T-helper 17 cell (primary cell): ENCODE measurements around the gene MFSD2B. TPM values are rescaled to one million over a fixed set of nuclear protein-coding genes. Genes with fewer than 3 reads are reported as not detected.

Source experiments
- ATAC-seq: fragments of 150-1000 bp; cut with Tn5 transposase; 2 replicates; pipeline ENCODE4 v1.10.0; 2021; ENCODE audit warnings: mild to moderate bottlenecking, moderate library complexity
- DNase-seq, 3 donors: peaks; one replicate each; pipeline versions ENCODE4 v3.0.0 to v3.0.0-alpha.2; 2020 to 2021
- H3K9me3 ChIP-seq: one replicate; pipeline ENCODE4 v1.7.0; 2013; ENCODE audit warnings: low read length, mild to moderate bottlenecking; ENCODE audit not compliant: control insufficient read depth, poor library complexity, severe bottlenecking
- H3K27ac Mint-ChIP-seq: one replicate; pipeline ENCODE4 v1.8.0; 2022; ENCODE audit warnings: mild to moderate bottlenecking, moderate library complexity, mixed read lengths
- H3K27me3 Mint-ChIP-seq: one replicate; pipeline ENCODE4 v1.8.0; 2022; ENCODE audit warnings: mixed read lengths
- H3K36me3 Mint-ChIP-seq: one replicate; pipeline ENCODE4 v1.8.0; 2022; ENCODE audit warnings: low read depth, mixed read lengths
- H3K4me1 Mint-ChIP-seq: one replicate; pipeline ENCODE4 v1.8.0; 2022; ENCODE audit warnings: mild to moderate bottlenecking, mixed read lengths
- H3K4me3 Mint-ChIP-seq: one replicate; pipeline ENCODE4 v1.8.0; 2022; ENCODE audit warnings: mild to moderate bottlenecking, moderate library complexity, mixed read lengths
- total RNA-seq, 4 donors: library from RNA in 2 of 4; stranded (reverse) in 2 of 4; gene quantifications; one replicate each; pipeline ENCODE4 v1.2.3 and lab custom pipeline; 2022 to 2026

MFSD2B gene
- total RNA-seq (1 to 10 TPM in 1 of 2 donors, under 1 TPM in 1; 0.27 to 4.9 TPM), total RNA-seq (lab: John Stamatoyannopoulos, UW) (0.08 to 0.23 reads per million in 2 donors)

DNA sequence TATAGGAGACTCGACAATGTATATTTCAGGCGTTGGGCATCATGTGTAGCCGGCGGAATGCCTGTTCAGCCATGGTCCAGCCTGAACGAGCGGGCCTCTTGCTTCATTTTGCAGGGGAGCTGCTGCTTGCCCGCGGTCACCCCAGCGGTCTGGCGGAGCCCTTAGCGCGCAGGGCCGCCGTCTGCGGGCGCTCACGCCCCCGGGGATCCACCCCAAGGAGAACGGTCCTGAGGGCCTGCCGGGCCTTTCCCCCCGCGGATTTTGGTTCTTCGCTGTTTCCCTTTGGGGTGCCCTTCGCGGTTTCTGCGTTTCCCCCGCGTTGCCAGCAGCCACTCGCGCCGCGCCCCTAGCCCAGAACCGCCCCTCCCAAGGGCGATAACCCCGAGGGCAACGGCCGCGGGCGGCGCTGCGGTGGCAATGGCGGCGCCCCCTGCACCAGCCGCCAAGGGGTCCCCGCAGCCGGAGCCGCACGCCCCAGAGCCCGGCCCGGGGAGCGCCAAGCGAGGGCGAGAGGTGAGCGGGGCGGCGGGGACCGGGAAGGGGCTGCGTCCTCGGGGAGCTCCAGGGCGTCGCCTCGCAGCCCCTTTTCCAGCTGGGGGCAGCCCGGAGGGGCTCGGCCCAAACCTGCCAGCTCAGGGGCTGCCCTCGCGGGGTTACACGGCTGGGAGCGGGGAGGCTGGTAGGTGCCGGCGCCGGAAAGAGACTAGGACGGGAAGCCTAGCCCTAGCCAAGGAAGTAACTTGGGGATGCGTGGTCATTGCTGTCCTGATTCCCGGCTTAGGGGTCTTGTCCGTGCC is at the start of gene MFSD2B:
Gene MFSD2B, plus strand, starts transcription at position 406 of the 797 bp plus-strand sequence. Its CDS starts 12 bp downstream, at position 418.
- Mint-ChIP-seq H3K27ac (no peak within 1 kb of the TSS), H3K27me3 (peaks cover 39% of the 10 kb centered on the region), H3K36me3 (peaks cover 8% of the 10 kb centered on the region), H3K4me1 (peaks cover 2% of the 10 kb centered on the region), H3K4me3 (no peak within 1 kb of the TSS)
- DNase-seq (no peak), ATAC-seq (peak; percentile 21)
- no peaks in the 10 kb centered on the region for H3K9me3 ChIP-seq

- no peak for ATAC-seq
- DNase-seq, result no peak
- no peak overlapping the region for H3K4me3 Mint-ChIP-seq
- H3K4me1 Mint-ChIP-seq, result peaks cover 2% of the 10 kb centered on the region
- no peaks in the 10 kb centered on the region for H3K27me3 Mint-ChIP-seq
- no peaks in the 10 kb centered on the region for H3K9me3 ChIP-seq
- H3K27ac Mint-ChIP-seq, result no peak overlapping the region
- H3K36me3 Mint-ChIP-seq, result peaks cover 4% of the 10 kb centered on the region
Observed at GRCh38 chr2:23967846-23968245, 42.0 kb upstream of the MFSD2B start.

GRCh38 chr2:23976883-23977282 is 33.0 kb upstream of the MFSD2B start:
- no peaks in the 10 kb centered on the region for H3K9me3 ChIP-seq
- Mint-ChIP-seq H3K27me3 (no peaks in the 10 kb centered on the region), H3K36me3 (no peaks in the 10 kb centered on the region), H3K4me3 (no peak overlapping the region), H3K4me1 (no peaks in the 10 kb centered on the region), H3K27ac (no peak overlapping the region)
- no peak for ATAC-seq
- no peak for DNase-seq

GRCh38 chr2:23988371-23988770 is 21.5 kb upstream of the MFSD2B start:
- Mint-ChIP-seq H3K27me3 (no peaks in the 10 kb centered on the region), H3K4me3 (no peak overlapping the region), H3K27ac (no peak overlapping the region), H3K4me1 (peaks cover 4% of the 10 kb centered on the region), H3K36me3 (peaks cover 3% of the 10 kb centered on the region)
- no peaks in the 10 kb centered on the region for H3K9me3 ChIP-seq
- no peak for DNase-seq
- peak; percentile 61 for ATAC-seq

DNA sequence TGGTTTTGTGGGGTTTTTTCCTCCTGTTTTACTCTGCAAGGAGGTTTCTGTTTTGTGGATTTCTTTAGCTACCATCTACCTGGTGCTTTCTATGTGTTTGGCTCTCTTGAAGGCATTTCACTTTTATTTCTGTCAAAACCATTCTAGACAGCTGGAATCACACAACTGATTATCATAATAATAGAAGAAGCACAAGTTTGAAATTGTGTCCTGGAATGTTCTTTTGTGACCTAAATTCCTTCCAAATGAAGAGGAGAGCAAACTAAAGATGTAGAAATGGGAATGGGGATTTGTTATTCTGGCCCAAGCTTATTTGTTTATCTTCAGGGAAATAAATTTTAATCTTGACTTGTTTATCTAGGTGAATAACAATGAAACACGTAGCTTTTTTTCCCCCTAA is 17.0 kb upstream of the MFSD2B start:
- no peak for DNase-seq
- peak overlapping the region; percentile 80 for H3K27ac Mint-ChIP-seq
- H3K4me3 Mint-ChIP-seq, result no peak overlapping the region
- ATAC-seq, result no peak
- H3K9me3 ChIP-seq, result no peaks in the 10 kb centered on the region
- peaks cover 3% of the 10 kb centered on the region for H3K36me3 Mint-ChIP-seq
- H3K4me1 Mint-ChIP-seq, result peaks cover 7% of the 10 kb centered on the region
- H3K27me3 Mint-ChIP-seq, result no peaks in the 10 kb centered on the region

GRCh38 chr2:23993736-23994269 is 16.1 kb upstream of the MFSD2B start:
- Mint-ChIP-seq H3K36me3 (peaks cover 3% of the 10 kb centered on the region), H3K4me1 (peaks cover 5% of the 10 kb centered on the region)

GRCh38 chr2:23994567-23994966 is 15.3 kb upstream of the MFSD2B start:
- Mint-ChIP-seq H3K4me3 (no peak overlapping the region), H3K36me3 (peaks cover 3% of the 10 kb centered on the region), H3K27ac (no peak overlapping the region), H3K4me1 (peaks cover 5% of the 10 kb centered on the region), H3K27me3 (no peaks in the 10 kb centered on the region)
- DNase-seq (no peak), ATAC-seq (no peak)
- no peaks in the 10 kb centered on the region for H3K9me3 ChIP-seq

More at GRCh38 chr2:23993736-23994269, 16.1 kb upstream of the MFSD2B start:
- no peaks in the 10 kb centered on the region for H3K9me3 ChIP-seq
- H3K27ac Mint-ChIP-seq, result no peak overlapping the region
- H3K27me3 Mint-ChIP-seq, result no peaks in the 10 kb centered on the region
- ATAC-seq (no peak), DNase-seq (no peak)
- no peak overlapping the region for H3K4me3 Mint-ChIP-seq

GRCh38 chr2:24007693-24008092 is 2.2 kb upstream of the MFSD2B start:
- Mint-ChIP-seq H3K27me3 (peaks cover 32% of the 10 kb centered on the region), H3K27ac (no peak overlapping the region), H3K36me3 (peaks cover 8% of the 10 kb centered on the region), H3K4me3 (no peak overlapping the region), H3K4me1 (peaks cover 2% of the 10 kb centered on the region)
- no peak for ATAC-seq
- H3K9me3 ChIP-seq, result no peaks in the 10 kb centered on the region
- DNase-seq, result no peak

DNA sequence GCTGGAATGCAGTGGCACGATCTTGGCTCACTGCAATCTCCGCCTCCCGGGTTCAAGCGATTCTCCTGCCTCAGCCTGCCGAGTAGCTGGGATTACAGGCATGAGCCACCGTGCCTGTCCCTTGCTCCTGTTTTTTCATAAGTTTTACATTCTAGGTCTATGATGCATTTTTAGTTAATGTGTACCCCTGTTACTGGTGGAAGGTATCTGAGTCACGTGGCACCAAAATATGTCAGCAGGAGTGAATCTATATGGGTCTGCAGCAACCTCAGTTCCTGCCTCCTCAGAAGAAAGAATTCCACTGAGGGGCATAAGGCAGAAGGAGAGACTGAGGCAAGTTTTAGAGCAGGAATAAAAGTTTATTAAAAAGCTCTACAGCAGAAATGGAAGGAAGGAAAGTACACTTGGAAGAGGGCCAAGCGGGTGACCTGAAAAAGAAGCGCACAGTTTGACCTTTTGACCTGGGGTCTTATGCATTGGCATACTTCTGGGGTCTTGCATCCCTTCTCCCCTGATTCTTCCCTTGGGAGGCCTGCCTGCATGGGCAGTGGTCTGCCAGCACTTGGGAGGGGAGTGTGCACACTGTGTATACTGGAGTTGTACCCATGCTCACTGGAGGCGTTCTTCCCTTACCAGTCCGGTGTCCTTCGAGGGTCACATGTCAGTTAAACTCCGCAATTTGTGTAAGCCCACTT is 1.1 kb upstream of the MFSD2B start:
- Mint-ChIP-seq H3K4me3 (no peak overlapping the region), H3K4me1 (peaks cover 2% of the 10 kb centered on the region), H3K27me3 (peaks cover 39% of the 10 kb centered on the region), H3K27ac (no peak overlapping the region), H3K36me3 (peaks cover 8% of the 10 kb centered on the region)
- DNase-seq (no peak), ATAC-seq (no peak)
- no peaks in the 10 kb centered on the region for H3K9me3 ChIP-seq

DNA sequence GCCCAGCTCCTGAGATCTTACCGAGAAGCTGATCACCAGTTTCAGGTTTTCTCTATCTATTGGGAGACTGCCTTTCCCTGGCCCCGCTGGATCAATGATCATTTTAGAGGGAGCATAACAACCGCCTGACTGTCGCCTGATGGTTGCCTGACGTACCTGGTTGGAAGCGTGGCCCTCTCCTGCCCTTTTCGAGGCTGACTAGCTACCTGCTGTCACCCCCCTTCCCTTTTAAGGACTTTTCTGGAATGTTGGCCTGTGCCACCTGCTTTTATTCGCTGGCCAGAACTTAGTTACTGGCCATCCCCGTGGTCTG is 562 bp upstream of the MFSD2B start:
- no peak overlapping the region for H3K4me3 Mint-ChIP-seq
- ATAC-seq, result no peak
- H3K4me1 Mint-ChIP-seq, result peaks cover 2% of the 10 kb centered on the region
- no peak for DNase-seq
- peaks cover 8% of the 10 kb centered on the region for H3K36me3 Mint-ChIP-seq
- no peak overlapping the region for H3K27ac Mint-ChIP-seq
- peaks cover 39% of the 10 kb centered on the region for H3K27me3 Mint-ChIP-seq
- H3K9me3 ChIP-seq, result no peaks in the 10 kb centered on the region

GRCh38 chr2:24010477-24011249 is 778 bp downstream of the MFSD2B start:
- ATAC-seq, result no peak
- no peaks in the 10 kb centered on the region for H3K9me3 ChIP-seq
- Mint-ChIP-seq H3K27me3 (peaks cover 39% of the 10 kb centered on the region), H3K4me3 (no peak overlapping the region), H3K36me3 (peaks cover 8% of the 10 kb centered on the region), H3K4me1 (peaks cover 2% of the 10 kb centered on the region), H3K27ac (no peak overlapping the region)
- DNase-seq, result no peak

DNA sequence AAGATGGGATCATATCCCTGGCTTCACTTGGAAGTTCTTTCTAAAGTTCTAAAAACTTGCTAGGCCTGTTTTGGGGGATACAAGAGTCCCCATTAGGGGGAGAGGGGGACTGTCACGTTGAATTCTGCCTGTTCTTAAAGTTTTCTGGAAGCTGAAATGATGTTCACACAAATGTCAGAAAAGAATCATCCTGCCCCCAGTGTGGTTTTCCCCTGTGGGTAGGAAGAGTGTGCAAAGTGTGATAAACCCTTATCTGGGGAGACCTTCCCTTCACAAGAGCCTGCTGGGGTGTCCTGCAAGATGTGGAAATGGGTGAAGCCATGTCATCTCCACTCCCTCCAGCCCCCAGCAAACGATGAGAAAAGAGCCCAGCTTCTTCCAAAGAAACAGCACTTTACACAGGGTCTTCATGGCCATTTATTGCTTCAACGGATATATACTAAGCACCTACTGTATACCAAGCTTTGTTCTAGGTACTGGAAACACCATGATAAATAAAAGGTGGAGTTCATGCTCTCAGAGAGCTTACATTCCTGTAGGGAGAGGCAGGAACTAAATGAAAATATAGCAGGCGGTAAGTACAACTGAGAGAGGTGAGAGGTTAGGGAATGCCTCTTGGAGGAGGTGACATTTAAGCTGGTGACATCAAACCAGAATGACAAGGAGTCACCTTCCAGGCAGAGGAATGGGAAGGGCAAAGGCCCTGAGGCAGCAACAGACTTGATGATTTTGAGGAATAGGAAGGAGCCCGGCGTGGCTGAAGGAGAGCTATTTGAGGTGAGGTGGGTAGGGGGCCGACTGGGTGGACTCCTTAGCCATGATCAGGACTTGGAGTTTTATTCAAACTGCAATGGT is 1.6 kb downstream of the MFSD2B start:
- no peak overlapping the region for H3K4me3 Mint-ChIP-seq
- no peak overlapping the region for H3K27ac Mint-ChIP-seq
- no peaks in the 10 kb centered on the region for H3K9me3 ChIP-seq
- peaks cover 39% of the 10 kb centered on the region for H3K27me3 Mint-ChIP-seq
- H3K36me3 Mint-ChIP-seq, result peaks cover 8% of the 10 kb centered on the region
- ATAC-seq (no peak), DNase-seq (no peak)
- H3K4me1 Mint-ChIP-seq, result peaks cover 2% of the 10 kb centered on the region
